Mesothelial cell of epicardium (in vitro differentiated cells): Measurements from ENCODE around the gene PAXIP1. TPM values are rescaled to one million over a fixed set of nuclear protein-coding genes. Genes with fewer than 3 reads are reported as not detected.

ENCODE experiments used
- DNase-seq, 2 experiments: peaks; one replicate each; pipeline ENCODE4 v3.0.0; 2021; ENCODE audit warnings: low spot score in 2 of 2; ENCODE audit not compliant: unreplicated experiment in 2 of 2
- H3K27ac Mint-ChIP-seq: 2 replicates; pipeline ENCODE4 v1.8.0; 2021; ENCODE audit warnings: mixed read lengths
- H3K27me3 Mint-ChIP-seq: 2 replicates; pipeline ENCODE4 v1.8.0; 2021; ENCODE audit warnings: low read depth, mixed read lengths
- H3K36me3 Mint-ChIP-seq: 2 replicates; pipeline ENCODE4 v1.8.0; 2021; ENCODE audit warnings: mixed read lengths
- H3K4me1 Mint-ChIP-seq: 2 replicates; pipeline ENCODE4 v1.8.0; 2021; ENCODE audit warnings: mixed read lengths
- H3K4me3 Mint-ChIP-seq: 2 replicates; pipeline ENCODE4 v1.8.0; 2021; ENCODE audit warnings: mild to moderate bottlenecking, moderate library complexity, mixed read lengths
- H3K9me3 Mint-ChIP-seq: 2 replicates; pipeline ENCODE4 v1.8.0; 2021; ENCODE audit warnings: mixed read lengths
- CTCF ChIP-seq: fragments of 200-600 bp; sonication (generic); IDR thresholded peaks from one replicate; pipeline ENCODE4 v1.5.0; 2021; ENCODE audit warnings: antibody characterized with exemption; ENCODE audit not compliant: unreplicated experiment
- total RNA-seq: library from RNA; stranded (reverse); gene quantifications from 3 replicates; pipeline ENCODE4 v1.2.1, GENCODE V29; 2021

PAXIP1 gene
- total RNA-seq, 1 donor from 2014 or later, result 21.3 TPM

- no peak for TF ChIP-seq CTCF
- H3K36me3 Mint-ChIP-seq, result peaks cover 17% of the 10 kb centered on the region
These were observed 11.9 kb downstream of the PAXIP1 start for GRCh38 chr7:154990964-154991540.

GRCh38 chr7:154987571-154987970 is 15.4 kb downstream of the PAXIP1 start:
- Mint-ChIP-seq H3K4me3 (no peak overlapping the region), H3K27ac (no peak overlapping the region), H3K4me1 (no peaks in the 10 kb centered on the region), H3K9me3 (no peaks in the 10 kb centered on the region), H3K36me3 (peaks cover 6% of the 10 kb centered on the region), H3K27me3 (no peaks in the 10 kb centered on the region)
- DNase-seq, result no peak
- TF ChIP-seq CTCF, result no peak

More at GRCh38 chr7:154990964-154991540, 11.9 kb downstream of the PAXIP1 start:
- no peaks in the 10 kb centered on the region for H3K9me3 Mint-ChIP-seq
- H3K27ac Mint-ChIP-seq, result no peak overlapping the region
- DNase-seq, result no peak
- no peaks in the 10 kb centered on the region for H3K27me3 Mint-ChIP-seq
- H3K4me3 Mint-ChIP-seq, result no peak overlapping the region
- H3K4me1 Mint-ChIP-seq, result no peaks in the 10 kb centered on the region

GRCh38 chr7:154986200-154986945 is 16.6 kb downstream of the PAXIP1 start:
- Mint-ChIP-seq H3K27ac (no peak overlapping the region), H3K4me1 (no peaks in the 10 kb centered on the region), H3K27me3 (no peaks in the 10 kb centered on the region), H3K9me3 (no peaks in the 10 kb centered on the region), H3K4me3 (no peak overlapping the region), H3K36me3 (peaks cover 2% of the 10 kb centered on the region)
- no peak for DNase-seq
- no peak for TF ChIP-seq CTCF

GRCh38 chr7:154985230-154985629 is 17.7 kb downstream of the PAXIP1 start:
- Mint-ChIP-seq H3K36me3 (peaks cover 9% of the 10 kb centered on the region), H3K27me3 (no peaks in the 10 kb centered on the region), H3K9me3 (no peaks in the 10 kb centered on the region), H3K4me1 (no peaks in the 10 kb centered on the region), H3K4me3 (no peak overlapping the region), H3K27ac (no peak overlapping the region)
- DNase-seq, result no peak
- no peak for TF ChIP-seq CTCF

- Mint-ChIP-seq H3K4me1 (no peaks in the 10 kb centered on the region), H3K27ac (no peak overlapping the region), H3K9me3 (no peaks in the 10 kb centered on the region), H3K27me3 (no peaks in the 10 kb centered on the region), H3K4me3 (no peak overlapping the region), H3K36me3 (peaks cover 11% of the 10 kb centered on the region)
- no peak for TF ChIP-seq CTCF
- DNase-seq, result no peak
These were observed 18.2 kb downstream of the PAXIP1 start for GRCh38 chr7:154984601-154985188.
